ENCODE results near the gene NINJ2.

DNA sequence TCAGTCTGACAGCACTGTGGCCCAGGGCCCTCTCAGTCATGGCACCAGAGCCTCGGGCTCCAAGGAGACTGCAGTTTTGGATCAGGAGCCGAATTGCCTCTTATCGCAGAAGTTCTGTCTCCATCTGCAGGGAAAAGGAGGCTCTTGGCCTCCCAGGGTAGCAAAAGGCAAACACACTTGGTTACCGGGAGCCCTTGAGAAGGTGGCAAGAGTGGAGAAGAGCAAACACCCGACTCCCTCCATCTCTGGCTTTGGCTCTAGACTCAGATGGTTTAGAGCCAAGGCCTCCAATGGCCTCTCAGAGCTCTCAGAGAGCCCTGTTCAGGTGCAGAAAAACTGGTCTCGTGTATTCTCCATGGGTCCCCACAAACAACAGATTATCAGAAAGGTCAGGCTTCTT lies 44.6 kb downstream of the NINJ2 start:
- TF ChIP-seq, protein P1, sequence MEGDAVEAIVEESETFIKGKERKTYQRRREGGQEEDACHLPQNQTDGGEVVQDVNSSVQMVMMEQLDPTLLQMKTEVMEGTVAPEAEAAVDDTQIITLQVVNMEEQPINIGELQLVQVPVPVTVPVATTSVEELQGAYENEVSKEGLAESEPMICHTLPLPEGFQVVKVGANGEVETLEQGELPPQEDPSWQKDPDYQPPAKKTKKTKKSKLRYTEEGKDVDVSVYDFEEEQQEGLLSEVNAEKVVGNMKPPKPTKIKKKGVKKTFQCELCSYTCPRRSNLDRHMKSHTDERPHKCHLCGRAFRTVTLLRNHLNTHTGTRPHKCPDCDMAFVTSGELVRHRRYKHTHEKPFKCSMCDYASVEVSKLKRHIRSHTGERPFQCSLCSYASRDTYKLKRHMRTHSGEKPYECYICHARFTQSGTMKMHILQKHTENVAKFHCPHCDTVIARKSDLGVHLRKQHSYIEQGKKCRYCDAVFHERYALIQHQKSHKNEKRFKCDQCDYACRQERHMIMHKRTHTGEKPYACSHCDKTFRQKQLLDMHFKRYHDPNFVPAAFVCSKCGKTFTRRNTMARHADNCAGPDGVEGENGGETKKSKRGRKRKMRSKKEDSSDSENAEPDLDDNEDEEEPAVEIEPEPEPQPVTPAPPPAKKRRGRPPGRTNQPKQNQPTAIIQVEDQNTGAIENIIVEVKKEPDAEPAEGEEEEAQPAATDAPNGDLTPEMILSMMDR (IDR thresholded peaks at IDR 0.05) = no peak
- no peak for TF ChIP-seq POLR2A (IDR thresholded peaks at IDR 0.05)
